ENCODE data around the gene DACH1.
"Not testable (repeated sequence)": the region's sequence is repeated elsewhere in the genome, so short reads cannot be mapped to it uniquely, and the experiment has no call there.

DNA sequence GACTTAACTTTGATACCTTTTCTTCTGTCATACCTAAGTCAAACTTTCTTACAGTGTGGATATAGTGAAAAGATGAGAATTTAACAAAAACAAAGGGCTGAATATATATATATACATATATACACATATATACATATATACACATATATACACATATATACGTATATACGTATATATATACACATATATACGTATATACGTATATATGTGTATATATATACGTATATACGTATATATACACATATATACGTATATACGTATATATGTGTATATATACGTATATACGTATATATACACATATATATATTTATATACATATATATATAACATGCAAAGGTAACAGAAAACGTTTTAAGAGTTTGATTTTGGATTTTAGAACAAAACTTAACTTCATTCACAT is 88.0 kb downstream of the DACH1 start:
- TF ChIP-seq, protein P1, sequence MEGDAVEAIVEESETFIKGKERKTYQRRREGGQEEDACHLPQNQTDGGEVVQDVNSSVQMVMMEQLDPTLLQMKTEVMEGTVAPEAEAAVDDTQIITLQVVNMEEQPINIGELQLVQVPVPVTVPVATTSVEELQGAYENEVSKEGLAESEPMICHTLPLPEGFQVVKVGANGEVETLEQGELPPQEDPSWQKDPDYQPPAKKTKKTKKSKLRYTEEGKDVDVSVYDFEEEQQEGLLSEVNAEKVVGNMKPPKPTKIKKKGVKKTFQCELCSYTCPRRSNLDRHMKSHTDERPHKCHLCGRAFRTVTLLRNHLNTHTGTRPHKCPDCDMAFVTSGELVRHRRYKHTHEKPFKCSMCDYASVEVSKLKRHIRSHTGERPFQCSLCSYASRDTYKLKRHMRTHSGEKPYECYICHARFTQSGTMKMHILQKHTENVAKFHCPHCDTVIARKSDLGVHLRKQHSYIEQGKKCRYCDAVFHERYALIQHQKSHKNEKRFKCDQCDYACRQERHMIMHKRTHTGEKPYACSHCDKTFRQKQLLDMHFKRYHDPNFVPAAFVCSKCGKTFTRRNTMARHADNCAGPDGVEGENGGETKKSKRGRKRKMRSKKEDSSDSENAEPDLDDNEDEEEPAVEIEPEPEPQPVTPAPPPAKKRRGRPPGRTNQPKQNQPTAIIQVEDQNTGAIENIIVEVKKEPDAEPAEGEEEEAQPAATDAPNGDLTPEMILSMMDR (conservative IDR thresholded peaks at IDR 0.05): not testable (repeated sequence)
- TF ChIP-seq ZFX (IDR thresholded peaks at IDR 0.05): not testable (repeated sequence)
